T-helper 2 cell treated with Interferon-gamma antibody and Interleukin-4, amounts not matched to agents 100 ng/mL and 5 ng/mL, for 36 hours (primary cell): ENCODE measurements around the gene PLEKHH2. TPM values are rescaled to one million over a fixed set of nuclear protein-coding genes. Genes with fewer than 3 reads are reported as not detected.

Experiments
- intact Hi-C: fragments of 100-400 bp; cut with micrococcal nuclease; formaldehyde crosslinking; loops from one replicate; pipeline ENCODE4 v1.15.1; 2023
- total RNA-seq: library from RNA; stranded (reverse); gene quantifications from 2 replicates; pipeline ENCODE4 v1.2.3, GENCODE V29; 2022

Gene PLEKHH2
- total RNA-seq, 1 donor from 2014 or later: 3.2 TPM

DNA sequence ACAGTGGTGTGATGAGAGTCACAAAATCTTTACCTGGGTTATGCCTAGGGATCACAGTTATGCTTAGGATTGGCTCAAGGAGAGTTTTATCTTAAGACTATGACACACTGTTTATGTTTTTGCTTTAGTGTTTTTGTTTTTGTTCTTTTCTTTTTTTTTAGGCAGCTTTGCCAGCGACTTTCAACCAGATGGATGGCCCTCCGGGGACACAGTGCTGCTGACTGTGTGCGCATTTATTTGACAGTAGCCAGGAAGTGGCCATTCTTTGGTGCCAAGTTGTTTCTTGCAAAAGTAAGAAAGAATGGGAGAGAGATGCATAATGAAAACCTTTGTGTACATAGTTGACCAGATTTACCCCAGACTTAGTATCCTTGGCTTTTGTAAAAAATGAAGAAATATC lies 121.7 kb downstream of the PLEKHH2 start:
- intact Hi-C loops: no loop called here

- intact Hi-C loops: no loop called here
Measured at GRCh38 chr2:43759195-43759594, 122.1 kb downstream of the PLEKHH2 start.

GRCh38 chr2:43762286-43762685 lies 125.2 kb downstream of the PLEKHH2 start:
- intact Hi-C loops: no loop called here

DNA sequence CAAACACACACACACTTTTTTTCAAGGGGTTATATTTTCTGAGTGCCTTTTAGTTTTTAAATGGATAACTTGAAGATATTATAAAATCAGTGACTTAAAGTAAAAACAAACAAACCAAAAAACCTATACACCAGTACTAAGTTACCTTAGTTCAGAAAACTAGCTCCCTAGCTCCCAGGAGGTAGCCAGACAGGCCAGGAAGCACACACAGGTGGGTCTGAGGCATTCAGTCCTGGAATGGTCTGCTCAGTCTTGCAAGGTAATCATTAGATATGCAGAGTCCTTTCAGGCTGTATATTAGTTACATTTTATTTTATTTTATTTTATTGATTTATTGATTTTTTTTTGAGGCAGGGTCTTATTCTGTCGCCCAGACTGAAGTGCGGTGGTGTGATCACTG lies 126.0 kb downstream of the PLEKHH2 start:
- intact Hi-C loops: no loop called here

DNA sequence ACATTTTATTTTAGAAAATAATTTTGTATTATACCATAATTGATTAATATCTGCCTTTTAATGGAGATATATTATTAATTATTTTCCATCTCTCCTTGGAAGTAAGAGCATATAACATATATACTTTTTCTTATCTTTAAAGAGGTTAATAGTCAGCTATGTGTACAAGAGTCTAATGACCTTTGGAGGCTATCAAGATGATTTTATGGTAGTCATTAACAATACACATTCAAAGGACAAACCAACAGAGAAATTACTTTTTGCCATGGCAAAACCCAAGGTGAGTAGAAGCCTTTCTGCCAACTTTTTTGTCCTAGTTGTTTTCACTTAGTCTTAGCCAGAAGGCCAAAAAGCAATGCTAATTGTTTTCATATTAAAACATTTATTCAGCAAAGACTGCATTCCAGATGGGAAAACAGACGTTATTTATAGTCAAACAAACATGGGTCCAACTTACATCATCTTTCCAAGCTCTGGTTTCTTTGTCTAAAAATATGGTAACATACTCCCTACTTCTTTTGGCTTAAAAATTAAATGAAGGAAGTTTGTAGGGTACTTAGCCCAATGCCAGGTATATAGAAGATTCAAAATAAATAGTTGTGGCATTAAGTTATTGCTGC lies 127.1 kb downstream of the PLEKHH2 start:
- intact Hi-C loops: no loop called here

- intact Hi-C loops: no loop called here
Measured at GRCh38 chr2:43766006-43766405, 128.9 kb downstream of the PLEKHH2 start.

DNA sequence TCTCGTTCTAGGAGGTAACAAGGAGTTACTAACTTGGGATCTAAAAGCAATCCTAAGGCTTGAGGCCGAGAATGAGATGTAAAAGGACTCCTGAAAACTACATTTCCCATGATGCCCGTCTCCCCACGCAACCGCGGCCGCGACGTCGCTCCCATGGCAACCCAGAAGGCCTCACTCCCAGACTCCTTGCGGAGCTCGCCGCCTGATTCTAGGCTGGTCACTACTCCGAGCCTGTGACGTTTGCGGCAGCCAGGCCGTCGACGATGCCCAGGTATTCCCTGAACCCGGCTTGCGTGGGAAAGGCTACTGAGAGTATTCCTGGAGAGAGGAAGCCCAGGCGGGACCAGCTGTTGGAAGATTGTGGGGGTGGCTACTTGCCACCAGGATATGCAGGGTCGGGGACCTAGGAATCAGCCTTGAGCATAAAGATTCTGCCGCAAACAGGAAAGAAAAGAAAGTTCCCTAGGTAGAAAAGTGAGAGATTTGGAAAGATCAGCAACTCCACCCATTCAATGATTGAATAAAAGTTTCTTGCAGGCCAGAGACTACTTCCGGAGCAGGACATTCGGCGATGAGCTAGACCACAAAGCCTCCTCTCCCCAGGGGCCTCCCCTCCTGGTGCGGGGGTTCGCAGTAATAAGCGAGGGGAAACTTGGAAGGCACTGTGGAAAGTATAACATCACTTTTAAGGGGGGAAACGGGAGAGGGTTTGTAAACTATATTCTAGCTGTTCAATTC lies 137.0 kb downstream of the PLEKHH2 start, which contains the start of gene DYNC2LI1:
Gene DYNC2LI1, plus strand, starts transcription at position 164 of the 738 bp plus-strand sequence. Its CDS starts 100 bp downstream, at position 264.
- intact Hi-C loops: loop anchor here (1.0 to 5.0 kb wide), 3 partner anchors 137 to 223 kb away; partner anchors contain the start of genes LRPPRC, PLEKHH2 and THADA

DNA sequence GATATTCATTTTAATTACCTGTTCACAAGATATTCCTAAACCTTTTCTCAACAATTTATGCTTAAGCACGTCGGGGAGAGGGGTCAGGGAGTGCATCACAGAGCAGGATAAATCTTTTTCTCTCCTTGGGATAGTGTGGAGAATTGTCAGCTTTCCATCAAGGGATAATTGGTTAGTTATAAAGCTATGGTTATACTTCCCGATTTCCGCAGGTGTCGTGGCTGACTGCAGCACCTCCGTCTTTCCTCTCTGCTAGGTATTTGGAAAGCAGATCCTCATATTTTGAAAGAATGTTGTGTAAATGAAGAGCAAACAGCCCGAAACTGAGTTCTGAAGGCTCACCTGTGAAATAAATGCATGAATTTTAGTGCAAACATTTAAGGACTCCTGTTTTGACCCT lies 137.6 kb downstream of the PLEKHH2 start:
- intact Hi-C loops: loop anchor here (1.0 to 5.0 kb wide), 3 partner anchors 138 to 223 kb away; partner anchors contain the start of genes LRPPRC, PLEKHH2 and THADA

GRCh38 chr2:43776324-43776723 lies 139.3 kb downstream of the PLEKHH2 start:
- intact Hi-C loops: no loop called here

DNA sequence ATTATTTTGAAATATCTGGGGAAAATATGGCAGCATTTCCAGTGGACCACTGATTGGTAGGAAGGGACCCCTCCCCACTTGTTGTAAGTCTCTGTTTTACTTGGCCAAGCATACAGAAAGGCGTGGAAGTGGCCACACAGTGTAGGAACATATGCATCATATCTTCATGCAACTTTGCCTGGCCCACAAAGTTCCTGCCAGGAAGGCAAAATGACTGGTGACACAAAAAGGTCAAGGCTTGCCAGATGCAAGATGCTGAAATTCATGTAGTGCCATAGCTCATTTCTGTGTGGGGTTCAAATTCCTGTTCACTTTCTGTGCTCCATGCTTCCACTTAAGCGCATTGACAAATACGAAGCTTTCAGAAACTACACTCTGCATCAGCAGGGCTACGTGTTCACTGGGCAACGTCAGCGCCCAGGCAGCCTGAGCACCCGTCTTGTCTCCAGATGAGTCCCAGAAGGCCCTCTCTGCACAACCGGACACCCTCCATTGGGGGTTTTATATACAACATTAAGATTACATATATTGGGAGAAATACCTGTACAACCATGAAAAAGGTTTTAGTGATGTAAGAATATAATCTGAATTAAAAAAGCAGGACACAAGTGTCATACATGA lies 140.4 kb downstream of the PLEKHH2 start:
- intact Hi-C loops: no loop called here

GRCh38 chr2:43778233-43778632 lies 141.2 kb downstream of the PLEKHH2 start:
- intact Hi-C loops: no loop called here

- intact Hi-C loops: no loop called here
Measured at GRCh38 chr2:43787895-43788294, 150.8 kb downstream of the PLEKHH2 start.

GRCh38 chr2:43788646-43789045 lies 151.6 kb downstream of the PLEKHH2 start:
- intact Hi-C loops: no loop called here

DNA sequence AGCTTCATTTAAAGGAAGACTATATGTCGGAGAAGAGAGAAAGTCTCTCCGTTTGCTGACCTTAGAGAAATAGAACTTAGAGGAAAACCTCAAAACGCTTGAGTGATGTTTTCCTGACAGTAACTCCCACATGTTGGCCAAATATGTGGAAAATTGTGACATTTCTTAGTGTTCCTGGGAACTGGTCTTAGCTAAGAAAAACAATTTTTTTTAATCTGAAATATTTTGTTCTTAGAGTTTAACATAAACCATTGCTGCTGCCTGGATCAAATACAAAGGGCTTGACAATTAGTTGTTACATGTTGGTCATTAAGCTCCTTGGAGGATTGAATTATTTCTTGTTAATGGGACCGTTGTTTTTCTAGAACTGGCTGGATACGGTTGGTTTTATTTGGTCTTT lies 153.1 kb downstream of the PLEKHH2 start:
- intact Hi-C loops: no loop called here

DNA sequence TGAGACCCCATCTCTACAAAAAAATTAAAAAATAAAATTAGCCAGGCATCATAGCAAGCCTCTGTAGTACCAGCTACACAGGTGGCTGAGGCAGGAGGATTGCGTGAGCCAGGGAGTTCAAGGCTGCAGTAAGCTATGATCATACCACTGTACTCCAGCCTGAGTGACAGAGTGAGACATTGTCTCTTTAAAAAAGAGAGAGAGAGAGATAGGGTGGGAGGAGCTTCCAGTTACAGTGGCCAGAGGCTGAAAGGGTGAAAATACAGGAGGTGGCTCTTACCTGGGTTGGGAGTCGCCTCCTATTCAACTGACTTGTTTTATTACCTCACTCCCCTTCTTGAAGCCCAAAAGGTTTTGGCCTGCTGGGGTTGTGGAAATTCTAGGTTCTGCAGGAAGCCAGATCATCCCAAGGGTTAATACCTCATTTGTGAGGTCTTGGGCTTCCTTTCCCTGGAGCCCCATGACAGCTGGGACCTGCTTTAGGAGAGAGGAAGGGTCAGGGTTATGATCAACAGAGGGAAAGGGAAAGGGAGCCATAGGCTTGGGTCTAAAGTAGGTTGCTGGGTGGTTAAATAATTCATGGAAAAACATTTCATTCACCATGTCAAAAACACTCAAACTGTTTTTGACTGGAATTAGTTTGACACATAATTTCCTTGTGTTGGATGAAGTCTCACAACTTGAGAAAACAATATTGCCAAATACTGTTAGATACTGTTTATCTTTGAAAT lies 154.1 kb downstream of the PLEKHH2 start:
- intact Hi-C loops: no loop called here

- intact Hi-C loops: no loop called here
Measured at GRCh38 chr2:43792653-43793052, 155.6 kb downstream of the PLEKHH2 start.

DNA sequence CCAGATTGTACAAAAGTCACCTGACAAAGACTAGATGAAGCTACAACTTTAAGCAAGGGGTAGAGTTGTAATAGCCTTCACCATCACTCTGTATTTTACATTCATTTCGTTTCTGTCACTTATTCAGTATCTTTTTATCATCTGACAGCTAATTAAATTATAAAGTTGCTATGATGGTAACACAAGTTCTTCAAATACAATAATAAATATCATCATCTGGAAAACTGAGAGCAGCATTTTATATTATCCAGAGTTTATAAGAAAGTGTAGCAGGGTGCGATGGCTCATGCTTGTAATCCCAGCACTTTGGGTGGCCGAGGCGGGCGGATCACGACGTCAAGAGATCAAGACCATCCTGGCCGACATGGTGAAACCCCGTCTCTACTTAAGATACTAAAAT lies 157.9 kb downstream of the PLEKHH2 start:
- intact Hi-C loops: no loop called here

DNA sequence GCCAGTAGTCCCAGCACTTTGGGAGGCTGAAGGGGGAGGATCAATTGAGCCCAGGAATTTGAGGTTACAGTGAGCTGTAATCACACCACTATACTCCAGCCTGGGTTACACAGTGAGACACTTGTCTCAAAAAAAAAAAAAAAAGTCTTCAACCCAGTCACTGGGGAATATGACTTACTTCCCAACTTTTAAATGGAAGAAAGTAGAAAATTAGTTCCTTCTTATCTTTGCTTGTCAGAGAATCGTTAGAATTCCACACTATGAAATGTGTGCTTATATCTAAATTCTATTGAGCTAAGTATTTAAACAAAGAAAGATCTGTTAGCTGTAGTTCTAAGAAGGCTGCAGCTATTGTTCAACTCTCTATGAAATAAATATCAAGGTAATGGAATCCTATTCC lies 159.1 kb downstream of the PLEKHH2 start:
- intact Hi-C loops: no loop called here

GRCh38 chr2:43798300-43798699 lies 161.2 kb downstream of the PLEKHH2 start:
- intact Hi-C loops: no loop called here

- intact Hi-C loops: no loop called here
Measured at GRCh38 chr2:43800894-43801293, 163.8 kb downstream of the PLEKHH2 start.

- intact Hi-C loops: no loop called here
Measured at GRCh38 chr2:43802135-43802534, 165.1 kb downstream of the PLEKHH2 start.

DNA sequence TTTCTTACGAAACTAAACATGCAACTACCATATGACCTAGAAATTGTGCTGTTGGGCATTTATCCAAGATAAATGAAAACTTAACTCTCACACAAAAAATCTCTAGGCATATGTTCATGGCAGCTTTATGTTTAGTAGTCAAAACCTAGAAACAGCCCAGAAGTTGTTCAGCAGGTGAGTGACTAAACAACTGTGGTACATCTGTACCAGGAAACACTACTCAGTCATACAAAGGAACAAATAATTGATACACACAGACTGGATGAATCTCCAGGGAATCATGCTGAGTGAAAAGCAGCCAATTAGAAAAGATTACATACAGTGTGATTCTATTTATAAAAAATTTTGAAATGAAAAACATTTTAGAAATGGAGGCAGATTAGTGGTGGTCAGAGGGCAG lies 166.1 kb downstream of the PLEKHH2 start:
- intact Hi-C loops: no loop called here
